Heart left ventricle (tissue), 16 donors: ENCODE data around the gene TYW1. TPM values are rescaled to one million over a fixed set of nuclear protein-coding genes. Genes with fewer than 3 reads are reported as not detected.
"Not testable (repeated sequence)": the region's sequence is repeated elsewhere in the genome, so short reads cannot be mapped to it uniquely, and the experiment has no call there.

Experiments
- ATAC-seq, 4 donors: fragments of 200-7000 bp; cut with Tn5 transposase; one replicate each; pipeline ENCODE4 v1.9.1; 2020 to 2022; ENCODE audit warnings: moderate library complexity in 4 of 4, mild to moderate bottlenecking in 3 of 4, moderate number of reproducible peaks in 1 of 4
- DNase-seq, 5 donors: peaks; one replicate each; pipeline ENCODE4 v3.0.0-alpha.2; 2020
- H3K27ac ChIP-seq, 12 donors: fragments of 200-600 bp; sonication (generic) in 4 of 12; one replicate each; pipeline versions ENCODE4 v1.5.0 to v1.8.0; 2016 to 2022; ENCODE audit warnings: mild to moderate bottlenecking in 2 of 12
- H3K27me3 ChIP-seq, 9 donors: fragments of 200-600 bp; sonication (generic) in 2 of 9; one replicate each; pipeline versions ENCODE4 v1.5.1 to v1.8.0; 2016 to 2022; ENCODE audit warnings: mild to moderate bottlenecking in 3 of 9
- H3K36me3 ChIP-seq, 9 donors: fragments of 200-600 bp; sonication (generic) in 2 of 9; one replicate each; pipeline versions ENCODE4 v1.5.0 to v1.8.0; 2018 to 2022; ENCODE audit warnings: mild to moderate bottlenecking in 2 of 9
- H3K4me1 ChIP-seq, 12 donors: fragments of 200-600 bp; sonication (generic) in 4 of 12; one replicate each; pipeline versions ENCODE4 v1.5.0 to v1.8.0; 2016 to 2022; ENCODE audit warnings: mild to moderate bottlenecking in 3 of 12
- H3K4me3 ChIP-seq, 12 donors: fragments of 200-600 bp; sonication (generic) in 4 of 12; one replicate each; pipeline versions ENCODE4 v1.5.0 to v1.8.0; 2017 to 2022; ENCODE audit warnings: mild to moderate bottlenecking in 9 of 12, moderate library complexity in 4 of 12
- H3K9me3 ChIP-seq, 12 donors: fragments of 200-600 bp; sonication (generic) in 4 of 12; one replicate each; pipeline versions ENCODE4 v1.5.0 to v1.8.0; 2016 to 2022; ENCODE audit warnings: mild to moderate bottlenecking in 1 of 12
- whole genome bisulfite sequencing, 4 donors: extraction: QIAGEN DNeasy Blood & Tissue Kit in 2 of 4; methylation state at CpG; one replicate each; pipeline versions ENCODE4 v1.1.5 to v1.1.7; 2013 to 2018; 5-methylcytosine and 5-hydroxymethylcytosine counted together
- intact Hi-C, 10 donors: fragments of 100-400 bp; cut with DNase I; formaldehyde crosslinking; loops; one replicate each; pipeline versions ENCODE4 v1.11.1 to v1.14.2; 2022
- polyA plus RNA-seq, 2 donors: library from polyadenylated mRNA; stranded (reverse); fragments of 200-250 nt; gene quantifications; one replicate each; pipeline ENCODE4 v1.2.3, GENCODE V29; 2013
- total RNA-seq, 9 donors: library from RNA; depleted of rRNA in 2 of 9; stranded (reverse); fragments of >200 nt in 2 of 9; fragmentation: NEBNext Ultra II Directional in 3 of 9; extraction: Animal tissue kit (Norgen Biotek cat#: 25700) in 3 of 9; gene quantifications; one replicate each; pipeline versions ENCODE4 v1.1.0 to v1.2.4, GENCODE V29; 2016 to 2023
- donor health status: ischemic (EF 13 %, LVEDD 7.1; RV severe dilation, severe dysfunction).
- donor health status: healthy with polysubstance abuse.
- donor health status: DM: no; HTN: yes; CAD: no.
- donor health status: DM: no; HTN: no; CAD: no.
- donor health status: ischemic (EF 25% LVEDD 6.9; RV normal size, moderate dysfunction).
- donor health status: ischemic (EF 25% LVEDD 5.7; RV mildly dilated, moderate dysfunction).
- donor health status: healthy.
- donor health status: DM: yes; HTN: yes; CAD: no.
- donor health status: ischemic (EF 35%, LVEDD 5.7; RV mildly dilated, moderate dysfunction).
- donor health status: nonischemic (EF 11% LVEDD 7.7; RV severe dilation, severe dysfunction).
- donor health status: DM: yes; HTN: yes; CAD: no.
- donor health status: PGD.
- donor health status: ischemic (EF 29% LVEDD 5.4; RV normal size, mild dysfunction).
- donor health status: nonischemic (EF 23%, LVEDD 6.1; RV moderate dilation, normal function).

TYW1 gene
- total and polyA plus RNA-seq, 11 donors: 4.9 to 16.1 (median 11.5) TPM

GRCh38 chr7:67137489-67137888 lies 140.9 kb downstream of the TYW1 start:
- DNase-seq, H3K27me3 ChIP-seq, H3K4me1 ChIP-seq, intact Hi-C loops, H3K27ac ChIP-seq, H3K9me3 ChIP-seq, H3K36me3 ChIP-seq, ATAC-seq, H3K4me3 ChIP-seq: not testable (repeated sequence)
- WGBS, 4 donors: 95 to 99% (median 98%) methylated on average over 3 of the region's 3 CpGs

DNA sequence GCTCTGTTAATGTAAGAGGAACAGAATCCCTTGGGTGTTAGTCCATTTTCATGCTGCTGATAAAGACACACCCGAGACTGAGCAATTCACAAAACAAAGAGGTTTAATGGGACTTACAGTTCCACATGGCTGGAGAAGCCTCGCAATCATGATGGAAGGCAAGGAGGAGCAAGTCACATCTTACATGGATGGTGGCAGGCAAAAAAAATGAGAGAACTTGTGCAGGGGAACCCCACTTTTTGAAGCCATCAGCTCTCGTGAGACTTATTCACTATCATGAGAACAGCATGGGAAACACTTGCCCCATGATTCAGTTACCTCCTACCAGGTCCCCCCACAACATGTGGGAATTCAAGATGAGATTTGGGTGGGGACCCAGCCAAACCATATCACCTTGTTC lies 143.2 kb downstream of the TYW1 start:
- H3K27me3 ChIP-seq, H3K9me3 ChIP-seq, intact Hi-C loops, H3K27ac ChIP-seq, ATAC-seq, DNase-seq, H3K4me3 ChIP-seq, H3K36me3 ChIP-seq: not testable (repeated sequence)
- H3K4me1 ChIP-seq: peaks cover 0 to 16% (median 0%) of the 10 kb centered on the region in 12 donors
- 78 to 92% (median 85%) methylated on average over 3 of the region's 3 CpGs for WGBS, 4 donors

- H3K4me1 ChIP-seq, H3K4me3 ChIP-seq, H3K9me3 ChIP-seq, intact Hi-C loops, DNase-seq, H3K36me3 ChIP-seq, H3K27me3 ChIP-seq, H3K27ac ChIP-seq, ATAC-seq: not testable (repeated sequence)
- WGBS, 4 donors: 94 to 99% (median 96%) methylated on average over 2 of the region's 2 CpGs
Measured at GRCh38 chr7:67141001-67141400, 144.4 kb downstream of the TYW1 start.

DNA sequence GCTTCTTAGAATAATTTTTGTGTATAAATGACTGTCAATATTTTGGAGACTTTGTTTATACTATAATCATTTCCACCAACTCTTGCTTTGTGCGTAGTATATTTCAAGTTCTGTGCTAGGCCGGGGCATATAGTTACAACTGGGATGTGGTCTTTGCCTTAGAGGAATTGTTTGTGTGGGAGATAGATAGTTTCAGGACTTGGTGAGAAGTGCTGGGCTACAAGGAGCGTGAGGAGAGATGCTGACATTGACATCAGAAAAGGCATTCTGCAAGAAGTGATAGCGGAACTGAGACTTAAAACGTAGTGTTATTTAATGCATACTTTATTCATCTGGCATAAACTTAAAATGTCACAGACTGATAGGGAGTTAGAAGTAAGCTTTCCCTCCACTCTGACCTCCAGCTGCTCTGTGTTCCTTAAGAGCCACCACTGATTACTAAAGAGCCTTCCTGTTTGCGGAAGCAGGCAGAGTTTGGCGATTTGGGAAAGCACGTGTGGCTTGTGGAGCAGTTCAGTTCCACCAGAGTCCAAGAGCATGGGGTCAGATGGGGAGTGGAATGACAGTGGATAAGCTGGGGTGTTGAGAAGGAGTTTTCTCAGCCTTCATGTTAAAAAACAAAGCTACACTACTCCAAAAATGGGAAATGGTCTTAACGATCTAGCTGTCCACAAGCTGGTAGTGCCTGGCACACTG lies 146.6 kb downstream of the TYW1 start:
- H3K4me3 ChIP-seq, H3K27me3 ChIP-seq, H3K36me3 ChIP-seq, DNase-seq, H3K4me1 ChIP-seq, H3K9me3 ChIP-seq, intact Hi-C loops: not testable (repeated sequence)
- H3K27ac ChIP-seq: peak overlapping the region in 1 of 12 donors; percentile 42
- WGBS, 4 donors: 44 to 57% (median 47%) methylated on average over 9 of the region's 9 CpGs
- peak; percentile 37 to 77 (median 64) for ATAC-seq

DNA sequence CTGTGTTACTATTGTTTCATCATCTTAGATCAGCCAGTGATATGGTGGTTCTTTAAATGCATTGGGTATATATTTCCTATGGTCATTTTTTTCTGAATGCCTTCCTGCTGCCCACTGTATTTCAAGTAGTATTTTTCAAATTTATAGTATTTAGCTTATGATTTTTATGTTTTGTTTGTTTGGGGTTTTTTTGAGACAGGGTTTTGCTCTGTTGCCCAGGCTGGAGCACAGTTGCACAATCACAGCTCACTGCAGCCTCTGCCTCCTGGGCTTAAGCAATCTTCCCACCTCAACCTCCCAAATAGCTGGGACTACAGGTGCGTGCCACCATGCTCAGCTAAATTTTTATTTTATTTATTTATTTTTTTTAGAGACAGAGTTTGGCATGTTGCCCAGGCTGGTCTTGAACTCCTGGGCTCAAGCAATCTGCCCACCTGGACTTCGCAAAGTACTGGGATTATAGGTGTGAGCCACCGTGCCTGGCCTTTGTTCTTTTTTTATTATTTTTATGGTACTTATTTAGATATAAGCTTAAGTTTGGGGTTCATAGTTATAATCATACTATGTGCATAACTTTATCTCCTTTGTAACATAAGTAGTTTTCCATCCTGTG lies 149.1 kb downstream of the TYW1 start:
- intact Hi-C loops, H3K4me3 ChIP-seq, H3K36me3 ChIP-seq, H3K4me1 ChIP-seq, DNase-seq, H3K9me3 ChIP-seq, H3K27me3 ChIP-seq, H3K27ac ChIP-seq, ATAC-seq: not testable (repeated sequence)
- 95 to 97% (median 96%) methylated on average over 3 of the region's 3 CpGs for WGBS, 4 donors

- not testable (repeated sequence) for H3K4me3 ChIP-seq, ATAC-seq, DNase-seq
Measured at GRCh38 chr7:67149131-67149530, 152.5 kb downstream of the TYW1 start.

DNA sequence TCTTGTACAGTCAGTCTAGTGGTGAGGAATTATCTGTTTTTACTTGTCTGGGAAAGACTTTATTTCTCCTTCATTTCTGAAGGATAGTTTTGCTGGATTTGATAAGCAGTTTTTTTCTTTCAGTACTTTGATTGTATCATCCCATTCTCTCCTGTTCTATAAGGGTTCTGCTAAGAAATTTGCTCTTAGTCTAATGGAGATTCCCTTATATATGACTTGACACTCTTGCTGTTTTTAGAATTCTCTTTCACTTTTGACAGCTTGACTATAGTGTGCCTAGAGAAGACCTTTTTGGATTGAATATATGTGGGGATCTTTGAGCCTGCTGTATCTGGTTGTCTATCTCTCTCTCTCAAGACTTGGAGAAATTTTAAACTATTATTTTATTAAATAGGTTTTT lies 157.7 kb downstream of the TYW1 start:
- H3K36me3 ChIP-seq, ATAC-seq, DNase-seq, H3K4me1 ChIP-seq, H3K4me3 ChIP-seq, intact Hi-C loops, H3K27me3 ChIP-seq, H3K27ac ChIP-seq: not testable (repeated sequence)
- peaks cover 0 to 21% (median 5%) of the 10 kb centered on the region in 12 donors for H3K9me3 ChIP-seq

More at GRCh38 chr7:67149131-67149530, 152.5 kb downstream of the TYW1 start:
- H3K27ac ChIP-seq, H3K36me3 ChIP-seq, H3K4me1 ChIP-seq, H3K27me3 ChIP-seq, intact Hi-C loops: not testable (repeated sequence)
- H3K9me3 ChIP-seq: peaks cover 0 to 12% (median 1%) of the 10 kb centered on the region in 12 donors

GRCh38 chr7:67156064-67156463 lies 159.4 kb downstream of the TYW1 start:
- DNase-seq, H3K27ac ChIP-seq, H3K36me3 ChIP-seq, intact Hi-C loops, H3K4me3 ChIP-seq, H3K27me3 ChIP-seq, H3K4me1 ChIP-seq: not testable (repeated sequence)
- 96 to 99% (median 97%) methylated on average over 6 to 7 of the region's 7 CpGs for WGBS, 4 donors
- peak in 2 of 4 donors; percentile 24 to 28 for ATAC-seq
- peaks cover 0 to 21% (median 5%) of the 10 kb centered on the region in 12 donors for H3K9me3 ChIP-seq

GRCh38 chr7:67163285-67163684 lies 166.7 kb downstream of the TYW1 start:
- H3K27ac ChIP-seq, H3K4me3 ChIP-seq, H3K27me3 ChIP-seq, H3K9me3 ChIP-seq, intact Hi-C loops, H3K4me1 ChIP-seq, ATAC-seq, DNase-seq, H3K36me3 ChIP-seq: not testable (repeated sequence)
- WGBS, 4 donors: 81 to 90% (median 84%) methylated on average over 5 of the region's 5 CpGs

GRCh38 chr7:67171151-67171550 lies 174.5 kb downstream of the TYW1 start:
- ATAC-seq, H3K4me3 ChIP-seq, DNase-seq, H3K27me3 ChIP-seq, intact Hi-C loops, H3K9me3 ChIP-seq, H3K36me3 ChIP-seq, H3K27ac ChIP-seq, H3K4me1 ChIP-seq: not testable (repeated sequence)
- 77 to 89% (median 86%) methylated on average over 3 of the region's 3 CpGs for WGBS, 4 donors
